HTERT RPE-1 (cell line): ENCODE data around the gene GPR132.
"Not testable (repeated sequence)": the region's sequence is repeated elsewhere in the genome, so short reads cannot be mapped to it uniquely, and the experiment has no call there.

Experiments used
- in situ Hi-C: fragments of 300-500 bp; cut with MboI; formaldehyde crosslinking; loops from 4 replicates; pipeline ENCODE4 v1.14.3; 2020; ENCODE audit warnings: low sequenced_read_pairs

The GPR132 gene

GRCh38 chr14:105045710-105046326 lies 19.4 kb downstream of the GPR132 start:
- in situ Hi-C loops = no loop called here

GRCh38 chr14:105043641-105044040 lies 21.6 kb downstream of the GPR132 start:
- in situ Hi-C loops = no loop called here

- in situ Hi-C loops = no loop called here
These were observed 22.4 kb downstream of the GPR132 start for GRCh38 chr14:105042813-105043212.

GRCh38 chr14:105041841-105042765 lies 23.1 kb downstream of the GPR132 start:
- in situ Hi-C loops = no loop called here

GRCh38 chr14:105039458-105040205 lies 25.6 kb downstream of the GPR132 start:
- in situ Hi-C loops = no loop called here

GRCh38 chr14:105035616-105036015 lies 29.6 kb downstream of the GPR132 start:
- in situ Hi-C loops = not testable (repeated sequence)

GRCh38 chr14:105034315-105035039 lies 30.8 kb downstream of the GPR132 start:
- in situ Hi-C loops = no loop called here

GRCh38 chr14:105033412-105033900 lies 31.8 kb downstream of the GPR132 start:
- in situ Hi-C loops = not testable (repeated sequence)

GRCh38 chr14:105032451-105032901 lies 32.8 kb downstream of the GPR132 start:
- in situ Hi-C loops = not testable (repeated sequence)

GRCh38 chr14:105030836-105031396 lies 34.3 kb downstream of the GPR132 start:
- in situ Hi-C loops = no loop called here

- in situ Hi-C loops = no loop called here
These were observed 35.0 kb downstream of the GPR132 start for GRCh38 chr14:105030194-105030593.

GRCh38 chr14:105029402-105029801 lies 35.8 kb downstream of the GPR132 start:
- in situ Hi-C loops = no loop called here

- in situ Hi-C loops = no loop called here
These were observed 36.8 kb downstream of the GPR132 start for GRCh38 chr14:105028251-105028927.

- in situ Hi-C loops = not testable (repeated sequence)
These were observed 37.5 kb downstream of the GPR132 start for GRCh38 chr14:105027718-105028117.

- in situ Hi-C loops = no loop called here
These were observed 38.2 kb downstream of the GPR132 start for GRCh38 chr14:105026802-105027563.

GRCh38 chr14:105026033-105026785 lies 39.0 kb downstream of the GPR132 start:
- in situ Hi-C loops = no loop called here

GRCh38 chr14:105025429-105025828 lies 39.8 kb downstream of the GPR132 start:
- in situ Hi-C loops = no loop called here

- in situ Hi-C loops = no loop called here
These were observed 41.3 kb downstream of the GPR132 start for GRCh38 chr14:105023791-105024480.
